Measurements from ENCODE around the gene KAZN. TPM values are rescaled to one million over a fixed set of nuclear protein-coding genes. Genes with fewer than 3 reads are reported as not detected.

Gene KAZN
- total RNA-seq, 4 donors from 2014 or later = 0.77 to 12.3 (median 4.9) TPM

DNA sequence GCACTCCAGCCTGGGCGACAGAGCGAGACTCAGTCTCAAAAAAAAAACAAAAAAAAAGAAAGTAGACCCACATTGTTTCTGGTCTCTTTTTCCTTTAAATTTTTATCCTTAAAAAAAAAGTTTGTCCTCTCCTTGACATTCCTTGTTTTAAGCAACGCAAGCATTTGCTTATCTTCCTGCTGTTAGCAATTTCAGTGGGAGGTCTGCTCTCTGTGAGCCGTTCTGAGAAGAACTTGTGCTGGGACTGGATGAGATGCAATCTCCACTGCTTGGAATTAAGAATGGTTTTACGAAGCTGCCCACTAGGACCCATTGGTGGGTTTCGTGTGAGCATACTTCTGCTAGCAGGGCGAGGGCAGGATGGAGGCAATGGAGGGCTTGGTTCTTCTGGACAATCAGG lies 329.9 kb downstream of the KAZN start:
- no peaks in the 10 kb centered on the region for H3K27me3 ChIP-seq
- no peak for TF ChIP-seq POLR2A (IDR thresholded peaks at IDR 0.05)
- TF ChIP-seq, protein P1, sequence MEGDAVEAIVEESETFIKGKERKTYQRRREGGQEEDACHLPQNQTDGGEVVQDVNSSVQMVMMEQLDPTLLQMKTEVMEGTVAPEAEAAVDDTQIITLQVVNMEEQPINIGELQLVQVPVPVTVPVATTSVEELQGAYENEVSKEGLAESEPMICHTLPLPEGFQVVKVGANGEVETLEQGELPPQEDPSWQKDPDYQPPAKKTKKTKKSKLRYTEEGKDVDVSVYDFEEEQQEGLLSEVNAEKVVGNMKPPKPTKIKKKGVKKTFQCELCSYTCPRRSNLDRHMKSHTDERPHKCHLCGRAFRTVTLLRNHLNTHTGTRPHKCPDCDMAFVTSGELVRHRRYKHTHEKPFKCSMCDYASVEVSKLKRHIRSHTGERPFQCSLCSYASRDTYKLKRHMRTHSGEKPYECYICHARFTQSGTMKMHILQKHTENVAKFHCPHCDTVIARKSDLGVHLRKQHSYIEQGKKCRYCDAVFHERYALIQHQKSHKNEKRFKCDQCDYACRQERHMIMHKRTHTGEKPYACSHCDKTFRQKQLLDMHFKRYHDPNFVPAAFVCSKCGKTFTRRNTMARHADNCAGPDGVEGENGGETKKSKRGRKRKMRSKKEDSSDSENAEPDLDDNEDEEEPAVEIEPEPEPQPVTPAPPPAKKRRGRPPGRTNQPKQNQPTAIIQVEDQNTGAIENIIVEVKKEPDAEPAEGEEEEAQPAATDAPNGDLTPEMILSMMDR (IDR thresholded peaks at IDR 0.05) = no peak
- no peak overlapping the region for H3K4me3 ChIP-seq
- intact Hi-C loops (cut with DNase I; ENCODE audit: low total_unique reads) = loop anchor here (10.0 kb wide), 1 partner anchor 96 kb away; no protein-coding TSS in a partner anchor
- H3K27ac ChIP-seq = peak overlapping the region in 1 of 2 donors; percentile 27
- H3K9me3 ChIP-seq = no peaks in the 10 kb centered on the region
- H3K4me1 ChIP-seq = peaks cover 0 to 17% of the 10 kb centered on the region in 2 donors
- H3K36me3 ChIP-seq = no peaks in the 10 kb centered on the region
- DNase-seq = no peak

DNA sequence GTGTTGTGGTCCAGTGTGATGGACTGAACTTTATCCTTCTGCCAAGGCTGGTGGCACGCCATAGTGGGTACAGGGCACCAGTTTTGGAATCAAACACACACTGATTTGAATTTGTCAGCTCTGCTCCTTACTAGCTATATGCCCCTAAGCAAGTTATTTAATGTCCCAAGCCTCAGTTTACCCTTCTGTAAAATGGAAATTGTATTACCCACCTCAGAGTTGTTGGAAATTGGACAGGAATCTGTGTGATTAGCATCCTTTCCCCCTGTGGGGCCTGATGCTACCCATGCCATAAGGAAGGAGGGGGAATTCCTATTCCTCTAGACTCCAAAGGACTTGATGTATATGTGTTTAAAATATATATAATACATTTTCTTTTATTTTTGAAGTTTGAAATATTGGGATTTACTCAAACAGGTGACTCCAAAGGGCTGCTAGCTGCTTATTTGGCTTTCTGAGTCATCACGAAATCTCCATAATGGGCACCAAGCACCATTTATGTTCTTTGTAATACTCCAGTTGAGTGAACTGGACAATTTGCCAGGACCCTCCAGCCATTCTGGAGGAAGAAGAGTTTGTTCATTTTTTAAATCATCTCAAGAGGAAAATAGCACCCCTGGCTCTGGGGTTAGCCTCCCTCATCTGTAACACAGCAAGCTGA lies 330.5 kb downstream of the KAZN start:
- H3K27ac ChIP-seq = peak overlapping the region in 1 of 2 donors; percentile 43

DNA sequence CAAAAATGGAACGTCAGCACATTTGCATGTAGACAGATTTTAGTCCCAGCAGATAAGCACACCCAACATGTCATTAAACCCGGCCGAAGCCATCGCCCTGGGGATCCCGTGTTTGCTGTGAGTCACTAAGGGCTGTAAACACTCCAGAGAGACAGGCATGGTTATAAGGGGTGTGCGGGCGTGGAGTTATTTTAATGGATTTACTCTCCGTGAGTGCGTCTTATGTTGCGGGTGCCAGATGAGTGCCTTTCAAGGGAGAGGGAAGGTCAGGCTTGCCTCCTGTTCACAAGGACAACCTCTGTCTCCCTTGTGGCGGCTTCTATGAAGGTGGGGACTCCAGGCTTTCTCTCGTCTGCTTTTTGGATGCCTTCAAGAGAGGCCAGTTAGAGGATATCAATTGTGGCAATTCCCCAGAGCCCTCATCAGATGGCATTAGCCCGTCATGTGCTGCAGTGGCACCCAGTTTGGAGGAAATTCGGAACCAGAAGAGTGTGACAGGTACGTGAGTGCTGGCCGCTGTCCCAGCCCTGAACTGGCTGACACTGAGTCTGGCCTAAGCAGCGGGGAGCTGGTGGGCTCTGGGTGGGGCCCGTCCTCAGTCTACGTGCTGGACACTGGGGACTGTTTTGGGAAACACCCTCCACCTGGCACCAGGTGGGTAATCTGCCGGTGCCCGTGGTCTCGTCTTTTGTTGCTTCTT lies 331.2 kb downstream of the KAZN start:
- intact Hi-C loops (cut with DNase I; ENCODE audit: low total_unique reads) = loop anchor here (10.0 kb wide), 1 partner anchor 95 kb away; no protein-coding TSS in a partner anchor
- TF ChIP-seq, protein P1 (IDR thresholded peaks at IDR 0.05) = no peak
- no peak for TF ChIP-seq POLR2A (IDR thresholded peaks at IDR 0.05)
- DNase-seq = peak in 1 of 2 donors; percentile 30
- no peaks in the 10 kb centered on the region for H3K36me3 ChIP-seq
- no peaks in the 10 kb centered on the region for H3K9me3 ChIP-seq
- H3K4me3 ChIP-seq = no peak overlapping the region
- no peaks in the 10 kb centered on the region for H3K27me3 ChIP-seq
- H3K27ac ChIP-seq = peak overlapping the region in 1 of 2 donors; percentile 43
- peaks cover 0 to 17% of the 10 kb centered on the region in 2 donors for H3K4me1 ChIP-seq

More for the DNA sequence above, 330.5 kb downstream of the KAZN start:
- Histone ChIP-seq H3K4me1 (peaks cover 0 to 17% of the 10 kb centered on the region in 2 donors), H3K4me3 (no peak overlapping the region), H3K36me3 (no peaks in the 10 kb centered on the region), H3K9me3 (no peaks in the 10 kb centered on the region), H3K27me3 (no peaks in the 10 kb centered on the region)
- intact Hi-C loops (cut with DNase I; ENCODE audit: low total_unique reads) = loop anchor here (10.0 kb wide), 1 partner anchor 96 kb away; no protein-coding TSS in a partner anchor
- TF ChIP-seq, protein P1 (IDR thresholded peaks at IDR 0.05) = no peak
- no peak for TF ChIP-seq POLR2A (IDR thresholded peaks at IDR 0.05)
- DNase-seq = no peak

DNA sequence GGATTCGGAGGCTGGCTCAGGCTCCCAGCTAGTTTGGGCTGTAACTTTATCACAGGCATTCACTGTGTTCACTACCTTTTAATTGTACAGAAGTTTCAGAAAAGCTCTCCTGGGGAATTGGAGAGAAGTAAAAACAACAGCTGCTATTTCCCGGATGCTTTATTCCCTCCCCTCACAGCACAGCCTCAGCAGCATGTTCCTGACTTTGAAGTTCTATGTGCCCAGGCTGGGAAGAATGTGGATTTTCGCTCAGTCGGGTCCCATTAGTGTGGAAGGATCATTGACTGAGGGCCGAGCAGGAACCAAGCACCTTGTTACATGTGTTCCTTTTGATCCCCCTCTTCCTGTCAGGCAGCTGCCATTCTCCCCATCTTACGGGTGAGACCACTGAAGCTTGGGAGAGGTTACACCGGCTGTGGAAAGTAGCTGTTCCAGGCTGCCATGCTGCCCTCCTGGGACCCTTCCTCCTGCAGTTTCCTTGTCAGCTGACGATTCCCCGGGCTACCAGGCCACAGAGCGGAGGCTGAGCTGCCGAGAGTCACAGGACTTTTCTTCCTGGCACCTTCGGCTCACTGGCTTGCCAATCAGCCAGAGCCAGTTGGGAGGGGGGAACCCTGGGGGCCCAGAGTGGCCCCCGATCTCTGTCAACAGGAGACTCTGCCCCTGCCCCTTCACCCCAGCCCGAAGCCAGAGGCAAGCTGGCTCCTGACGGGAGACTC lies 331.9 kb downstream of the KAZN start:
- Histone ChIP-seq H3K27ac (peak overlapping the region in 1 of 2 donors; percentile 43), H3K4me3 (no peak overlapping the region), H3K27me3 (no peaks in the 10 kb centered on the region), H3K4me1 (peaks cover 0 to 13% of the 10 kb centered on the region in 2 donors), H3K36me3 (no peaks in the 10 kb centered on the region), H3K9me3 (no peaks in the 10 kb centered on the region)
- no peak for DNase-seq
- TF ChIP-seq POLR2A (IDR thresholded peaks at IDR 0.05) = no peak
- TF ChIP-seq, protein P1 (IDR thresholded peaks at IDR 0.05) = no peak
- intact Hi-C loops (cut with DNase I; ENCODE audit: low total_unique reads) = no loop called here
